HT1080 (cell line): Measurements from ENCODE around the gene CASP3. TPM values are rescaled to one million over a fixed set of nuclear protein-coding genes. Genes with fewer than 3 reads are reported as not detected.
"Not testable (repeated sequence)": the region's sequence is repeated elsewhere in the genome, so short reads cannot be mapped to it uniquely, and the experiment has no call there.

Source experiments
- DNase-seq: peaks from one replicate; pipeline ENCODE4 v3.0.0-alpha.2; 2015; ENCODE audit warnings: low read depth
- total RNA-seq: library from RNA; depleted of rRNA; stranded (reverse); fragments of >200 nt; shearing (Covaris generic); gene quantifications from 2 replicates; pipeline ENCODE4 v1.2.3, GENCODE V29; 2014

Gene CASP3
- total RNA-seq, 1 experiment from 2014 or later, result 34.0 TPM

- DNase-seq, result no peak
Measured at GRCh38 chr4:184636144-184636543, 13.1 kb downstream of the CASP3 start.

GRCh38 chr4:184635381-184635780 is 13.9 kb downstream of the CASP3 start:
- DNase-seq, result no peak

- DNase-seq, result no peak
Measured at GRCh38 chr4:184632842-184633241, 16.4 kb downstream of the CASP3 start.

GRCh38 chr4:184628103-184628502 is 21.1 kb downstream of the CASP3 start:
- DNase-seq, result peak; percentile 27

GRCh38 chr4:184625783-184626596 is 23.3 kb downstream of the CASP3 start:
- DNase-seq, result not testable (repeated sequence)

GRCh38 chr4:184624972-184625554 is 24.2 kb downstream of the CASP3 start:
- no peak for DNase-seq

GRCh38 chr4:184624504-184624903 is 24.7 kb downstream of the CASP3 start:
- DNase-seq, result not testable (repeated sequence)

GRCh38 chr4:184621518-184621917 is 27.7 kb downstream of the CASP3 start:
- no peak for DNase-seq

- no peak for DNase-seq
Measured at GRCh38 chr4:184620212-184620867, 28.9 kb downstream of the CASP3 start.

- DNase-seq, result no peak
Measured at GRCh38 chr4:184617600-184618196, 31.5 kb downstream of the CASP3 start.

- DNase-seq, result no peak
Measured at GRCh38 chr4:184616633-184617551, 32.4 kb downstream of the CASP3 start.

GRCh38 chr4:184616168-184616567 is 33.1 kb downstream of the CASP3 start:
- DNase-seq, result not testable (repeated sequence)

- DNase-seq, result no peak
Measured at GRCh38 chr4:184614509-184614908, 34.7 kb downstream of the CASP3 start.

- DNase-seq, result no peak
Measured at GRCh38 chr4:184613405-184613804, 35.8 kb downstream of the CASP3 start.

GRCh38 chr4:184612074-184612473 is 37.2 kb downstream of the CASP3 start:
- DNase-seq, result no peak

- DNase-seq, result not testable (repeated sequence)
Measured at GRCh38 chr4:184607429-184607828, 41.8 kb downstream of the CASP3 start.

GRCh38 chr4:184602857-184603256 is 46.4 kb downstream of the CASP3 start:
- not testable (repeated sequence) for DNase-seq

- not testable (repeated sequence) for DNase-seq
Measured at GRCh38 chr4:184600982-184601381, 48.3 kb downstream of the CASP3 start.

GRCh38 chr4:184599492-184600135 is 49.6 kb downstream of the CASP3 start:
- peak; percentile 65 for DNase-seq

GRCh38 chr4:184598753-184599491 is 50.3 kb downstream of the CASP3 start:
- DNase-seq, result no peak
